COLO668 (cell line): ENCODE measurements around the gene IL22RA2.
A peak's percentile ranks its signal among the peaks of the same experiment; 100 is the strongest.

Source experiments
- DNase-seq: peaks from one replicate; lab custom pipeline; 2025; ENCODE audit not compliant: unreplicated experiment; lab: John Stamatoyannopoulos, UW

The IL22RA2 gene

GRCh38 chr6:137167702-137168377 is 5.6 kb downstream of the IL22RA2 start:
- no peak for DNase-seq

- no peak for DNase-seq
Measured at GRCh38 chr6:137166247-137167098, 7.0 kb downstream of the IL22RA2 start.

- peak; percentile 46 for DNase-seq
Measured at GRCh38 chr6:137165375-137166246, 7.8 kb downstream of the IL22RA2 start.

- no peak for DNase-seq
Measured at GRCh38 chr6:137163732-137164318, 9.6 kb downstream of the IL22RA2 start.

GRCh38 chr6:137162692-137163306 is 10.6 kb downstream of the IL22RA2 start:
- DNase-seq = no peak

- DNase-seq = no peak
Measured at GRCh38 chr6:137161949-137162348, 11.5 kb downstream of the IL22RA2 start.

GRCh38 chr6:137160763-137161162 is 12.7 kb downstream of the IL22RA2 start:
- DNase-seq = no peak

- DNase-seq = no peak
Measured at GRCh38 chr6:137159912-137160311, 13.5 kb downstream of the IL22RA2 start.

- DNase-seq = no peak
Measured at GRCh38 chr6:137157601-137158000, 15.8 kb downstream of the IL22RA2 start.

- no peak for DNase-seq
Measured at GRCh38 chr6:137156650-137157049, 16.8 kb downstream of the IL22RA2 start.

GRCh38 chr6:137155830-137156229 is 17.6 kb downstream of the IL22RA2 start:
- DNase-seq = no peak

GRCh38 chr6:137150072-137150471 is 23.4 kb downstream of the IL22RA2 start:
- no peak for DNase-seq

GRCh38 chr6:137149035-137149393 is 24.4 kb downstream of the IL22RA2 start:
- no peak for DNase-seq

GRCh38 chr6:137148306-137149034 is 25.0 kb downstream of the IL22RA2 start:
- no peak for DNase-seq

GRCh38 chr6:137147195-137147594 is 26.2 kb downstream of the IL22RA2 start:
- no peak for DNase-seq

- DNase-seq = no peak
Measured at GRCh38 chr6:137146206-137146605, 27.2 kb downstream of the IL22RA2 start.

- DNase-seq = no peak
Measured at GRCh38 chr6:137145421-137145820, 28.0 kb downstream of the IL22RA2 start.

GRCh38 chr6:137136065-137136464 is 37.4 kb downstream of the IL22RA2 start:
- DNase-seq = no peak

GRCh38 chr6:137134483-137134882 is 39.0 kb downstream of the IL22RA2 start:
- DNase-seq = no peak

GRCh38 chr6:137133122-137133521 is 40.3 kb downstream of the IL22RA2 start:
- no peak for DNase-seq
